CD4-positive, alpha-beta T cell treated with Interleukin-4 for 1 hour (primary cell): Measurements from ENCODE around the gene ZCCHC3.

Experiments used
- DNase-seq, 2 donors: peaks; one replicate each; pipeline ENCODE4 v3.0.0-alpha.2; 2020 to 2022

ZCCHC3 gene

DNA sequence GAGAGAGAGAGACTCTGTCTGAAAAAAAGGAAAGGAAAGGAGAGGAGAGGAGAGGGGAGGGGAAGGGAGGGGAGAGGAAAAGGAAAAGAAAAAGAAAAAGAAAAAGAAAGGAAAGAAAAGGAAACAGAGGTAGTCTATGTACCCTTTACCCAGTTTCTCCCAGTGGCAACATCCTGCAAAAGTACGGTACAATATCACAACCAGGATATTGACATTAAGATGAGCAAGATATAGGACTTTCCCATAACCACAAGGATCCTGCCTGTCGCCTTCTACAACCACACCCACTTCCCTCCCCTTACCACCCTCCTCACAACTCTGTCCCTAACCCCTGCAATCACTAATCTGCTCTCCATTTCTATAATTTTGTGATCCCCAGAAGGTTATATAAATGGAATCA is 10.9 kb upstream of the ZCCHC3 start:
- DNase-seq = no peak

DNA sequence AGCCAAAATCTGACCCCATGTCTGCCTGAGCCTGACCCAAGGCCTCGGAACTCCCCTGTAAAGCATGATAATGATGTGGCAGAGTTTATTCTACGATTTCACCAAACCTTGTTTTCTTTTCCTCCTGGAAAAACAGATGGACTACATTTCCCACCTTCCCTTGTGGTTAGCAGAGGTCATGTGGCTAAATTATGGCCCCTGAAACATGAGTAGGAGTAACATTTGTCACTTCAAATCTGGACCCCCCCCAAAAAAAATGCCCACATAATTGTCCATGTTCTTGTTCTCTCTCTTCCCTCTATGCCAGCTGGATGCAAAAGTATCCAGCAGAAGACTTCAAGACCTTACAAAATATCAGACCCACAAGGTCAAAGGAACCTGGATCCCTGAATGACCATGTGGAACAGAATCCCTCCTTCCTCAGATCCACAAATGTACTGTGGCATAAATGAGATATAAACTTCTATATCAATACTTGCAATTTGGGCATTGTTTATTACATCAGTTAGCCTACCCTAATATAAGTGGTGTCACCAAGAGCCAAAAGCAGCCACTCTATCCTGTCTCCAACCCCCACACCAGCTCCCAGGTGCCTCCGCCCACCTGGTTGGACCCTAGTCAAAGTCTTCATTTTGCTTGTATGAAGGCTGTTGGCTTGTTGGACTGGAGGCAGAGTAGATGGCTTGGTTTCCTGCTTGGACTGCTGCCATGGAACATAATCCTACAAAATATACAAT is 8.2 kb upstream of the ZCCHC3 start:
- DNase-seq = no peak

DNA sequence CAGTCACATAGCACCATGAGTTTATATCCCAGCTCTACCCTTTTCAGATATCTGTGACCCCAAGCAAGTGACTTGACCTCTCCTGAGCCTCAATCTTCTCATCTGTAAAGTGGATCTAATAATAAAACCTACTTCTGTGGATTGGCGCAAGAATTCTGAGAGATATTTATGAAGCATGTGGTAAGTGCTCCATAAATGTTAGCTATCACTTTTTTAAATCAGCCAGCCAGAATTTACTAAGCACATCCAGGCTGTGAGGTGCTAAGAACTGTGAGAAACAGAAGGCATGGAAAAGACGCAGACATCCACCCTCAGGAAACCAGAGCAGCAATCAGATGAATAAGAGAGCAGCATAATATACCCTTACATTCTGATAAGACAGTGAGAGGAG is 7.7 kb upstream of the ZCCHC3 start:
- DNase-seq = no peak

DNA sequence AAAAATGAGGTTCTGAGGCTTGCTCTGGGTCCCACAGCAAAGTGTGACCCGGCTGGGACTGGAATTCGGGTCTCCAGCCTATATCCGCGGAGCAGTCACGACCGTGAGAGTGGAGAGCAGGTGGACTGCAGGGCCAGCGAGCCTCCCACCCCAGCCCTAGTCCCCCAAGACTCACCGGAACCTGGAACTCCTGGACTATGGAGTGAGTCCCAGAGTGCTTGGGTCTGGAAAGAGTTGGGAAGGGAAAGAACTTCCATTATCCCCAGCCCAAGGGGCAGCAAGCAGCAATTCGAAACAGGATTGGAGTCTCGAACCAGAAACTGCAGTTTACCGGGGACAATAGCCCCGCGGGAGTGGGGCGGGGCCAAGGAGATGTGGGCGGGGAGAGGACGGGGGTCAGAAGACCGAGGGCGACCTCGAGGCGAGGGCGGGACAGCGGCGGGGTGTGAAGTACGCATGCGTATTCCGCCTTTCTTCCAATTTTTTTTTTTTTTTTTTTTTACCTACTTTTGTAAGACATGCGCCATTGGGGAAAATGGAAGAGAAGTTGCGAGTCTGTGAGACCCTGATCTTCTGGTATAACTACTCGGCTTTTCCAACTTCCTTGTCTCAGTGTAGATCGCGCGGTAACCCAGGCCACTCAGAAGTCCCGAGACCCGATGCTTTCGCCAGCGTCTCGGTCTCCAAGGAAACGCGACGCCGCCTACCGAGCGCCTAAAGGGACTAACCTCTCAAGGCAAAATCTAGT is 7.1 kb upstream of the ZCCHC3 start, which contains the start of gene C20orf96:
Gene C20orf96, minus strand, starts transcription at position 667 of the 748 bp plus-strand sequence. Its CDS starts 140 bp downstream, at position 527.
- peak; percentile 88 to 91 for DNase-seq

- no peak for DNase-seq
Observed at GRCh38 chr20:294602-295001, 2.8 kb upstream of the ZCCHC3 start.

GRCh38 chr20:295804-296203 is 1.6 kb upstream of the ZCCHC3 start:
- DNase-seq = no peak

DNA sequence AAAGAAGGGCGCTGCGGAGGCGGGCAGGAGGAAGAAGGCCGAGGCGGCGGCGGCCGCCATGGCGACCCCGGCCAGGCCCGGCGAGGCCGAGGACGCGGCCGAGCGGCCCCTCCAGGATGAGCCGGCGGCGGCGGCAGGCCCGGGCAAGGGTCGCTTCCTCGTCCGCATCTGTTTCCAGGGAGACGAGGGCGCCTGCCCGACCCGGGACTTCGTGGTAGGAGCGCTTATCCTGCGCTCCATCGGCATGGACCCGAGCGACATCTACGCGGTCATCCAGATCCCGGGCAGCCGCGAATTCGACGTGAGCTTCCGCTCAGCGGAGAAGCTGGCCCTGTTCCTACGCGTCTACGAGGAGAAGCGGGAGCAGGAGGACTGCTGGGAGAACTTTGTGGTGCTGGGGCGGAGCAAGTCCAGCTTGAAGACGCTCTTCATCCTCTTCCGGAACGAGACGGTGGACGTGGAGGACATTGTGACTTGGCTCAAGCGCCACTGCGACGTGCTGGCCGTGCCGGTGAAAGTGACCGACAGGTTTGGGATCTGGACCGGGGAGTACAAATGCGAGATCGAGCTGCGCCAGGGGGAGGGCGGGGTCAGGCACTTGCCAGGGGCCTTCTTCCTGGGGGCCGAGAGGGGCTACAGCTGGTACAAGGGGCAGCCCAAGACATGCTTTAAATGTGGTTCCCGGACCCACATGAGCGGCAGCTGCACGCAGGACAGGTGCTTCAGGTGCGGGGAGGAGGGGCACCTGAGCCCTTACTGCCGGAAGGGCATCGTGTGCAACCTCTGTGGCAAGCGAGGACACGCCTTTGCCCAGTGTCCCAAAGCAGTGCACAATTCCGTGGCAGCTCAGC is 780 bp downstream of the ZCCHC3 start:
- DNase-seq = peak; percentile 48 to 49

DNA sequence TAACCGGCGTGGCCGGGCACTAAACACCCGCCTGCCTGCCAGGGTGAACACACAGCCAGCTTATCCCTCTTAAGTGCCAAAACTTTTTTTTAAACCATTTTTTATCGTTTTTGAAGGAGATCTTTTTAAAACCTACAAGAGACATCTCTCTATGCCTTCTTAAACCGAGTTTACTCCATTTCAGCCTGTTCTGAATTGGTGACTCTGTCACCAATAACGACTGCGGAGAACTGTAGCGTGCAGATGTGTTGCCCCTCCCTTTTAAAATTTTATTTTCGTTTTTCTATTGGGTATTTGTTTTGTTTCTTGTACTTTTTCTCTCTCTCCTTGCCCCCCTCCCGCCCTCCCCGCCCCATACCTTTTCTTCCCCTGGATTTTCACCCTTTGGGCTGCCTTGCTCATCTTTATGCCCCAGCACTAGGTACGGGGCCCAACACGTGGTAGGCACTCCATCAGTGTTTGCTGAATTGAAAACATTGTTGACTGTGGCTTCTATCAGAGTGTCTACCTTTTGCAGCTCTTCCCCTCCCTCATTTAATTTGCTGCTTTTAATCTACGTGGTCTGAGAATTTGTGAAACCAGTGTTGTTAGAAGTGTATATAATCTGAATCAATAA is 1.5 kb downstream of the ZCCHC3 start:
- no peak for DNase-seq

DNA sequence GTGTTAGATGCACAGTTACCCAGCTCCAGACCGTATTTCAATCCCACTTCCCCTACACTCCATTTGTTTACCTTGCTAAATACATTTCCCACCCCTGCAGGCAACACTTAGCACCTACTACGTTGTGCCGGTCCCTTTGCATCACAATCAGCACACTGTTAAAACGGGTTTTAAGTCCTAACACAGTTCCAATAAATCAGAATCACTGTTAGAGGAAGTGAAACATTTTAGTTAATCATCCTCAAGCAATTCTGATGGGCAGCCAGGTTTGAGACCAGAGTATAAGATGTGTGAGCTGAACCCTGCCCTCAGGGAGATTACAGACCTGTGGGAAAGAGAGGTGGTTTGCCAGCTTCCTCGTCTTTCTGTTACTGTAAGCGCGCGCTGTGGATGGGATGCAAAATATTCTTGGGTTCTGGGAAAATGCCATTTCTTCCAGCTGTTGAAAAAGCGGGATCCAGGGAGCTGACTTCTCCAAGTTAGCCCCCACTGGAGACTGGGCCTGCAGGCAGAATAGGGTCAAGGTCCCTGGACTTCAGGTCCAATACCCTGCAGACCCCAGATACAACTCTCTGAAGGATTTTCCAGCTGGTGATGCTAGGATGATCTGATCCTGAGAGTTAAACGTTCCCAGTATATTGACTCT is 3.1 kb downstream of the ZCCHC3 start:
- DNase-seq = no peak

GRCh38 chr20:301886-302848 is 4.8 kb downstream of the ZCCHC3 start:
- DNase-seq = no peak

GRCh38 chr20:305745-306144 is 8.4 kb downstream of the ZCCHC3 start:
- DNase-seq = no peak

DNA sequence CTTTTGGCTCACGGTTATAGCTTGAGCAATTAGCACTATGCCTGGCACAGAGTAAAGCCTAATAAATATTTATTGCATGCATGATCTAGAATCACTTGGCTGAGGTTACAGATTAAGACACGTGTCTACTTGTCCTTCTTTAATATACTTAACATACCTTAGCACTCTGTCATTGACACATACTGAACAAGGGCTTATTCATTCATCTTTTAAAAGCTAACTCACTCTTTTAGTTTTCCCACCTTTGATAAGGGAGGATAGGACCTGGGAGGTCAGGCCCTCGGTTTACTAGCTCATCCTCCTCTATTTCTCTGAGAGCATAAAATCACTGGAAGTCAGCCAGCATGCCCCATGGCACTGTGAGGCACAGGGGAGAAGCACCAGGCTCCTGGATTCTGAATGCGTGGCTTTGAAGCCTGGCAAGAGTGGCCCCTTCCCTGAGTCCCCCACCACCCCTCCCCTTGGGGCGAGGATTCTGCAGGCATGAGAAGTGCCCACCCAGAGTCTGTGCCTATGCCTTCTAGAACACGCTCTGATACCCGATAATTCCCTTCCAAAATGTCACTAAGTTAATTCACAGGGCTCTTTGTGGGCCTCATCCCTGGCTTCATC is 11.2 kb downstream of the ZCCHC3 start:
- DNase-seq = no peak

DNA sequence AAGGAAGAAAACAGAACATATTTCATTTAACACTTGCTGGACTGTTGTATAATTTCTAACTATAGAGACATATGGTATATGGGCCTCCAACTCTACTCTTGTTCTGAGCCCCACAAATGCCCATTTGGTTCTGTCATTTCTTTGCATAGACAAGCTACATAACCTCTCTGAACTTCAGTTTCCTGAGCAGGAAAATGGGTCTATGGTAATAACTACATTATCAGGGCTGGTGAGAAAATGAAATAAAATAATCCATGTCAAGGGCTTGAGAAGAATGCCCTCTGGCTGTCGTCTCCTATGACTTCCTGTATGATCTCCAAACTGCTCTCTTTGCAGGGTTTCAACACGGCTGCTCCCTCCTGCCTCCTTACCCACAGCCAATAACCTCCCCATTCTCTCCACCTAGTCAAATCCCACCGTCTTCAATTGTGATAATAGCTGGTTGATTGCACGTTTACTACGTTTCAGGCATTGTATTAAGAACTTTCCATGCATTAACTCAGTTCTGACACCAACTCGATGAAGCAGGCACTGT is 12.0 kb downstream of the ZCCHC3 start:
- DNase-seq = no peak

DNA sequence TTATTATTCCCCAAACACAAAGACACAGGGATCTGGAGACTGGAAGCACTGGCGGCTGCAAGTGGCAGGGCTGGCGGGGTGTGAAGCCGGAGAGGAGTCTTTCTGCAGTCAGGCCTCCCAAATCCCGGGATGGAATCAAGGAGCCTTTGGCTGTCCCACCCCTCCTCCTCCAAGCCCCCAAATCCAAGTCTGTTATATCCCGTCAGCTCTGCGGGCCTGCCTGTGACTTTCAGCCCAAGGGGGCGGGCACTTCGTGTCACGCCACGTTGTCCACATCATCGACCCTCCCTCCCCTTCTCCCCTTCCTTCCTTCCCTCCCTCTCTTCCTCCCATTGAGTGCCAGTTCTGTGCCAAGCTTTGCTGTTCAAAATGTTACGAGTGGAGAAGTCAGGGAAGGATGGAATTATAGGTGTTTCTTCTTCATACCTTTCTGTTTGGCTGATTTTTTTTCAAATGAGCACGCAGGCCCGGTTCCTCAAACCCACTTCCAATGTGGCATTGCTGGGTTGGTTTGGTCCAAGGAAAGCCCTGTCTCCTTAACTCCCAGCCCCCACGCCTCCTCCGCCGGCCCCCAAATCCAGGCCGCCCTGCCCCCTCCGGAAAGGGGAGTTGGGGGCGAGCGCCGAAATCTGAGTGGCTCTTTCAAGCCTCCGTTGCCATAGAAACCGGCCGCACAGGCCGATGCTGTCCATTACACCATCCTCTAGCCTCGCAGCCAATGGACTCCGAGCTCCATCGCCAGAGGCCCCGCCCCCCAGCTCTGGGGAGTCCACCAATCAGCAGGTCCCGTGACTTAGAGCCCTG is 12.7 kb downstream of the ZCCHC3 start:
- DNase-seq = peak; percentile 82 to 93

DNA sequence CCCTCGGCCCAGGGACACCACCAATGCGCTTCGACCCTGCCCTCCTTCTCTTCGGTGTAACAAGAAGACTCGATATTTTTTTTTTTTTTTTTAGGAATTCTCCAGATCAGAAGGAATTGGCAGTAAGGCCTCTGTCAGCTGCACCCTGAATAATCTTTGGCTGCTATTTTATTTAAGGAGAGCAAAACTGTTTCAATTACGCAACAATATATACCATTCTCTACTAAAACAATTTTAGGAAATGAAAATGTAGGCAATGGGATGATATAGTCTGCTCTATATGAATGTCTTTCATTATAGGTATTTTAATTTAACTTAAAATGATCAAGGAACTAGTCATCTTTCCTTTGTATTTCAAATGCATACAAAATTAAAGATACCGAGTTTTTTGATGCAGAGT is 13.3 kb downstream of the ZCCHC3 start:
- no peak for DNase-seq

DNA sequence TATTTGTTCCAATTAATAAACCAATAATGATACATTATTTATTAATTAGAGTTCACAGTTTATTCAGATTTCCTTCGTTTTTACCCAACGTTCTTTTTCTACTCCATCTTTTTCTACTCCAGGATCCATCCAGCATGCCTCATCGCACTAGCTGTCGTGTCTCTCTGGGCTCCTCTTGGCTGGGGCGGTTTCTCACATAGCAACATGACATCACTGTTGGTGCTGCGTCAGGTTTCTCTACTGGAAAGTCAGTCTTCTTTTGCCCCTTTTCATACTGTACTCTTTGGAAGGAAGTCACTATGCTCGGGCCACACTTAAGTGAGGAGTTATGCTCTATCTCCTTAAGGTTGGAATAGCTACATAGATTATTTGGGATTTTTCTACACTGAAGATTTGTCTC is 14.2 kb downstream of the ZCCHC3 start:
- no peak for DNase-seq

DNA sequence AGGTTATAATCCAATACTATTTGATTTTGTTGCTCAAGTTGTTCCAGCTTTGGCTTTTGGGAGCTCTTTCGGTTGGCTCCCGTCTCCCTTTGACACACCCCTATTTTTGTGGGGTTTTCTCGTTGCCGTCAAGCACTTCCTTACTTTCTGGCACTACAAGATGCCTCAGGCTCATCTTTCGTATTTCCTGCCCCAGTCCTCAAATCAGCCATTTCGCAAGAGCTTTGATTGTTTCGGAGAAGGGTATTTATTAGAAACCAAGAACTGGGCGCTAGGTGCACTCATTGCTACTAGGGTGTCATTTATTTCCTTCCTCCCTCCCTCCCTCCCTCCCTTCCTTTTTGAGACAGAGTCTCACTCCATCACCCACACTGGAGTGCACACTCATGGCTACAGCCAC is 14.7 kb downstream of the ZCCHC3 start:
- DNase-seq = no peak

- no peak for DNase-seq
Observed at GRCh38 chr20:312866-313265, 15.5 kb downstream of the ZCCHC3 start.

GRCh38 chr20:313402-313801 is 16.0 kb downstream of the ZCCHC3 start:
- no peak for DNase-seq

DNA sequence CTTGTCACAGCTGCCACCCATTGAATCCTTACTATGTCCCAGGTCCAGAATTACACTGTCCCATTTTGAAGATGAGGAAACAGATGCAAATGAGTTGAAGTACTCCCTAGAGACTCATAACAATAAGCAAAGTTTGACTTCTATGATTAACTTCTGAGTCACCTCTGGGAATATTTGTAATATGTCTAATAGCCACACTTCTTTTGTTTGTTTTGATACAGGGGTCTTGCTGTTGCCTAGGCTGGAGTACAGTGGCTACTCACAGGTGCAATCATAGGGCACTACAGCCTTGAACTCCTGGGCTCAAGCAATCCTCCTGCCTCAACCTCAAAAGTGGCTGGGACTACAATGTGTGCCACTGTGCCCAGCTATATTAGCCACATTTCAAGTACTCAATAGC is 16.6 kb downstream of the ZCCHC3 start:
- DNase-seq = no peak
